ENCODE data around the gene KCNH1.
"Not testable (repeated sequence)": the region's sequence is repeated elsewhere in the genome, so short reads cannot be mapped to it uniquely, and the experiment has no call there.

Gene KCNH1

GRCh38 chr1:211014275-211014674 is 119.7 kb downstream of the KCNH1 start:
- no peak for DNase-seq (ENCODE audit: extremely low read depth in 1 of 2, low read depth in 1 of 2)

GRCh38 chr1:211013346-211014240 is 120.4 kb downstream of the KCNH1 start:
- DNase-seq (ENCODE audit: extremely low read depth in 1 of 2, low read depth in 1 of 2): no peak

DNA sequence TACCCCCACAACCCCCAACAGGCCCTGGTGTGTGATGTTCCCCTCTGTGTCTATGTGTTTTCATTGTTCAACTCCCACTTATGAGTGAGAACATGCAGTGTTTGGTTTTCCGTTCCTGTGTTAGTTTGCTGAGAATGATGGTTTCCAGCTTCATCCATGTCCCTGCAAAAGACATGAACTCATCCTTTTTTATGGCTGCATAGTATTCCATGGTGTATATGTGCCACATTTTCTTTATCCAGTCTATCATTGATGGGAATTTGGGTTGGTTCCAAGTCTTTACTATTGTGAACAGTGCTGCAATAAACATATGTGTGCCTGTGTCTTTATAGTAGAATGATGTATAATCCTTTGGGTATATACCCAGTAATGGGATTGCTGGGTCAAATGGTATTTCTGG is 122.8 kb downstream of the KCNH1 start:
- DNase-seq (ENCODE audit: extremely low read depth in 1 of 2, low read depth in 1 of 2): not testable (repeated sequence)

DNA sequence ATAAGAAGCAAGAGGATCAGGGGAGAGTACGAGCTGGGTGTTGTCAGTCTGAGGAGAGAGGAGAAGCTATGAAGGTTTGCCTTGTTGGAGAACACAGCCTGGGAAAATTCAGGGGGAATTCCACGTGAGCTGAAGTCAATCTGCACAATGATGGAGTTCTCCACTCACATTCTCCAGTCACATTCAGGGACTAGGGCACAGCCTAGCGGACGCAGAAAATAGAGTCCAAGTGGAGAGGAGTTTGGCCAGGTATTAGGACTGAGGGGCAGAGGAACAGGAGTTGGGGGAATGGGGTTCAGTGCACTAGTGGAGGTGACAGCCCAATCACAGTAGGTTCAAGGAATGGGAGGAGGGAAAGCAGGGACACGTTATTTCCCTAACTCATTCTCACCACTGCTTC is 124.0 kb downstream of the KCNH1 start:
- DNase-seq (ENCODE audit: extremely low read depth in 1 of 2, low read depth in 1 of 2): no peak

DNA sequence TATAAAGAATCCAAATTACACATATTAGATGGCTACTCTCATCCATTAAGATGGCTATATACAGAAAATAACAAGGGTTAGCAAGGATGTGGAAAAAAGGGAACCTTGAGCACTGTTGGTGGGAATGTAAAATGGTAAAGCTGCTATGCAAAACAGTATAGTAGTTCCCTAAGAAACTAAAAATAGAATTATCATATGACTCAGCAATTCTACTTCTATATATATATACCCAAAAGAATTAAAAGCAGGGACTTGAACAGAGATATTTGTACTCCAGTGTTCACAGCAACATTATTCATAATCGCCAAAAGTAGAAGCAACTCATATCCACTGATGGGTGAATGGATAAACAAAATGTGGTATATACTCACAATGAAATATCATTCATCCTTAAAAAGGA is 126.1 kb downstream of the KCNH1 start:
- DNase-seq (ENCODE audit: extremely low read depth in 1 of 2, low read depth in 1 of 2): no peak

DNA sequence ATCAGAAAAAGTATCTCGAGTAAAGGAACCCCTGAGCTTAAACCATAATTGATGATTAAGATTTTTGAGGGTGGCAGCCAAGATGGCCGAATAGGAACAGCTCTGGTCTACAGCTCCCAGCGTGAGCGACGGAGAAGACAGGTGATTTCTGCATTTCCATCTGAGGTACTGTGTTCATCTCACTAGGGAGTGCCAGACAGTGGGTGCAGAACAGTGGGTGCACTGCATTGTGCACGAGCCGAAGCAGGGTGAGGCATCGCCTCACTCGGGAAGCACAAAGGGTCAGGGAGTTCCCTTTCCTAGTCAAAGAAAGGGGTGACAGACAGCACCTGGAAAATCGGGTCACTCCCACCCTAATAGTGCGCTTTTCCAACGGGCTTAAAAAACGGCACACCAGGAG is 138.0 kb downstream of the KCNH1 start:
- not testable (repeated sequence) for DNase-seq (ENCODE audit: extremely low read depth in 1 of 2, low read depth in 1 of 2)

GRCh38 chr1:210992837-210993236 is 141.1 kb downstream of the KCNH1 start:
- no peak for DNase-seq (ENCODE audit: extremely low read depth in 1 of 2, low read depth in 1 of 2)

- DNase-seq (ENCODE audit: extremely low read depth in 1 of 2, low read depth in 1 of 2): no peak
Measured at GRCh38 chr1:210989905-210990304, 144.0 kb downstream of the KCNH1 start.

GRCh38 chr1:210981490-210981889 is 152.5 kb downstream of the KCNH1 start:
- no peak for DNase-seq (ENCODE audit: extremely low read depth in 1 of 2, low read depth in 1 of 2)

- no peak for DNase-seq (ENCODE audit: extremely low read depth in 1 of 2, low read depth in 1 of 2)
Measured at GRCh38 chr1:210980082-210980481, 153.9 kb downstream of the KCNH1 start.

DNA sequence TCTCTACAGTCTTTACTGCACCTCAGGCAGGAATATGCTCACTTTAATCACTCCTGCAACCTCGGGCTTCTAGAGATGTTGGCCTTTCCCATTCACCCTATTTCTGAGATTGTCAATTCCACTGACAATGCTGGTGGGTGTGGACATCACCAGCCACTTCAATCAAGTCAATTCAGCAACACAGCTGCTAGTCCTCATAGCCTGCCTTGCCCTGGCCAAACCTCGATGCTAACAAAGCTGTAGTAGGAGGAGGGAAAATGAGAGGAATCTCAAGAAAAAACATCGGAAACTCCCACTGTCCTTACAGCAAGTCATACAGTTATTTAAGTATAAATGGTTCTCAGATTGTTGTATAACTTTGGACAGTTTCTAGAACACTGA is 155.0 kb downstream of the KCNH1 start:
- no peak for DNase-seq (ENCODE audit: extremely low read depth in 1 of 2, low read depth in 1 of 2)

DNA sequence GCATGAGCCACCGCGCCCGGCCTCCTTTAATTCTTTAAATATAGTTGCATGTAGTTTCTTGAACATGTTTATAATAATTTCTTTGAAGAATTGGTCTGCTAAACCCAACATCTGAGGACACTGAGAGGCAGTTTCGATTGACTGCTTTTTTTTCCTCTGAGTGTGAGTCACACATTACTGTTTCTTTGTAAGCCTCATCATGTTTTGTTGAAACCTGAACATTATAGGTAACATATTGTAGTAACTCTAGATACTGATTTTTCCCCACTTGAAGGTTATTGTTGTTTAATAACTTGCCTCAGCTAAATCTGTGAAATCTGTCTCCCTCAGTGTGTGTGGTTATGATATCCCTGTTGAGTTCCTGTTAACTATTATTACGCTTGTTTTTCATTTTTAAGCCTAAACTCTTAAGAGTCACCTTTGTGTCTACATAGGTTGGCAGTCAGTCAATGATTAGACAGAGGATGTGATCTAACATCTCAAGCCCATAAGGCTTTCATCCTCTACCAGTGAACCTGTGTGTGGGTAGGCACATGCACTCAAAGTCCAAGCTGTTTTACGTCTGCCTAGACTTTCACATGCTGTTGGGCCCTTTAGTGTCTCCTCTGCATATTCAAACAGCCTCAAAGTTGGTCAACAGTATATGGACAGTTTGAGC is 155.5 kb downstream of the KCNH1 start:
- no peak for DNase-seq (ENCODE audit: extremely low read depth in 1 of 2, low read depth in 1 of 2)

DNA sequence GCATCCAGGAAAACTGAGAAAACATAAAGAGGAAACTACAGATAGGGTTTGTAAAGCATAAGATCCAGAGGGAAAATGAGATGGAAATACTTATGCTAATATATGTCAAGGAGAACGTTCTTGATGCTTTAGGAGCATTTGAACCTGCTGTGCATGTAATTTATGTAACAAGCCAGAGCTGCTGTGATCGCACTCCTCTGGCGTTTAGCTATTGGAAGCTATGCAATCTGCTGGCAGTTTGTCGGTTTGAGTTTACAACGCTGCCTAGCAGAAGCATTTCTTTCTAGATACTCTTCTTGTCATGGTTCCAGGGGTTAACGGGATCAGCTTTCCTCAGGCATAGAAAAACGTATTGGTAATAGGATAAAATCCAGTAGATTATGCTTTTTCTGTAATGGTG is 182.7 kb downstream of the KCNH1 start:
- no peak for DNase-seq (ENCODE audit: extremely low read depth in 1 of 2, low read depth in 1 of 2)

DNA sequence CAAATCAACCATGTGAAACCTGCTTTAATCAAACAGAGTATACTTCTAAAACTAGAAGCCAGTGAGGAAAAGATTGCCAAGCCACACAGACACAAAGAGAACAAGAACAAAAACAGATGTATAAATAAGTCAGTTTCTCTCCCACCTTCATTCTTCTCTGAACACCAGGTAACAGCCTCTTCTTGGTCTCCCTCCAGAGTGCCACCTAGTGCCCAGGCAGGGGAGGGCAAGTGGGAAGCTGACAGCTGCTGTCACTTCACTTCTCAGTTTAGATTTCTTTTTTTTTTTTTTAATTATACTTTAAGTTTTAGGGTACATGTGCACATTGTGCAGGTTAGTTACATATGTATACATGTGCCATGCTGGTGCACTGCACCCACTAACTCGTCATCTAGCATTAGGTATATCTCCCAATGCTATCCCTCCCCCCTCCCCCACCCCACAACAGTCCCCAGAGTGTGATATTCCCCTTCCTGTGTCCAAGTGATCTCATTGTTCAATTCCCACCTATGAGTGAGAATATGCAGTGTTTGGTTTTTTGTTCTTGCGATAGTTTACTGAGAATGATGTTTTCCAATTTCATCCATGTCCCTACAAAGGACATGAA is 183.9 kb downstream of the KCNH1 start:
- DNase-seq (ENCODE audit: extremely low read depth in 1 of 2, low read depth in 1 of 2): peak; percentile 18 to 29

DNA sequence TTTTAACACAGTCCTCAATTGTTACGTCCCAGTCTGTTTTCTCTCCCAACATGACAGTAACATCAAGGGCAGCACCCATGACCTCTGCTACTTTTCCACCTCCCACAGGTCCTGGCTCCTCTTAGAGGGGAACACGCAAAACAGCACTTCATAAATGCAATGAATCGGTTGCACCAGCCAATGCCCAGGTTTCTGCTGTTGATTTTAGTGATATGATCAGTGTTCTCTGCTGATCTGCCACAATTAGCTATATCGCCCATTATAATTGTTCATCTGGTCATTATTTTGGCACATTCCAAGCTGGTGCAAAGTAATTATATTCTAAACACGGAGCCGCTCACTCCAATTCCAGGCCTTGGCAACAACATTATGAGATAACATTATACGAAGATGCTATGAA is 184.5 kb downstream of the KCNH1 start:
- no peak for DNase-seq (ENCODE audit: extremely low read depth in 1 of 2, low read depth in 1 of 2)

- DNase-seq (ENCODE audit: extremely low read depth in 1 of 2, low read depth in 1 of 2): no peak
Measured at GRCh38 chr1:210949039-210949438, 184.9 kb downstream of the KCNH1 start.

GRCh38 chr1:210944252-210944651 is 189.7 kb downstream of the KCNH1 start:
- no peak for DNase-seq (ENCODE audit: extremely low read depth in 1 of 2, low read depth in 1 of 2)

- no peak for DNase-seq (ENCODE audit: extremely low read depth in 1 of 2, low read depth in 1 of 2)
Measured at GRCh38 chr1:210942513-210942912, 191.4 kb downstream of the KCNH1 start.

DNA sequence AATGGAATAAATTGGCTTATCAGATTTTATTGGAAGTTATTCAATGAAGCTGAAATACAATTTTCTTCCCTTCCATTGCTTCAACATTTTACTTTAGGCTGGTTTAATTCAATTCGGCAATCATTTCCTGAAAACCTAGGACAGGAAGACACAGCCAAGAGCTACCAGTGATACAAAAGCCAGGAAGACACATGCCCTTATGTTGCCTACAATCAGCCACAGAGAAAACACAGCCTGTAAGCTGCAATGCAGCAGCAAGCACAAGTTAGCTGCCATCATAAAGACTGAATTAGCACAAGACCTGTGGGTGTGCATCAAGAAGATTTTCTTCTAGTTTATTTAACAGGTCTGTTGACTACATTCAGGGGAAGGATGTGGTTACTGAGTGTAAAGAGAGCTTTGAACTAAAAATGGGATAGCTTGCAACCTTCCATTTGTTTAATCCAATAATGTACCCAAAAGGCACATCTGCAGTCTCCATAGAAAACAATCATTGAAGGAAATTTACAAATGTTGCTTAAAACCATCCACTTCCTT is 193.8 kb downstream of the KCNH1 start:
- DNase-seq (ENCODE audit: extremely low read depth in 1 of 2, low read depth in 1 of 2): no peak

DNA sequence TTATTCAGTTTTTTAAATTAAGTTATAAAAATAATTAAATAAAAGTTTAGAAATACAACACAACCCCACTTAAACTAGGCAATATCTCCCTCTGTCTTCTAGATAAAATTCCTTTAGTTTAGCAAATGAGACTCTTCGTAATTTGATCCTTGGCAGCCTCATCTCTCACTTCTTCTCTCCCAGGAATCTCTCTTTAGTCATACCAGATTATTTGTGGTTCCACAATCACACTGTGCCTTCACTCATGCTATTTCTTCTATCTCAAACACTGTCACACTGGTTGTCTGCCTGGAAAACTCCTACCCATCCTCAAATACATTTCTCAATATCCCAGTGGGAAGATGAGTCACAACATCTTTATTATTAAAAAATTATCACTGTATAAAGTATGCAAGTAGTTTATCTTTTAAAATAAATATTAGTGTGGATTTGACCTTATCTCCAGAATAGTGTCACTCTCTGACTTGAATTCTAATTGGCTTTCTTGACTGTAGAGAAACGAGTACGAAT is 195.5 kb downstream of the KCNH1 start:
- no peak for DNase-seq (ENCODE audit: extremely low read depth in 1 of 2, low read depth in 1 of 2)

DNA sequence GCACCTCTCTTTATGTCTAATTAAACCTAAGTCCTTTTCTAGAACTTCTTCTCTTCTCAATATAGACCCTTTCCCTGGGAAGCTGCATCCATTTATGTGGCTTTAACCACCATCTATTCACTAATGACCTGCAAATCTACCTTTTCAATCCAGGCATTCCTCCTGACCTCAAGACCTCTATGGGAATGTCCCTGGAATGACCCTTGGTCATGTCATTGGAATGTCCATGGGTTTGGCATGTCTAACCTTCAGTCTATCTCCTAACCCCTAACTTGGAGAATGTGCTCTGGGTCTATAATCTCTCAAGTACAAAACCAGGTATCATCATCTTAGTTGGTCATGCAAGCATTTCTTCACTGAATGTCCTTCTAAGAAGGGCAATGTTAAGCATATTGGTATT is 196.1 kb downstream of the KCNH1 start:
- no peak for DNase-seq (ENCODE audit: extremely low read depth in 1 of 2, low read depth in 1 of 2)
